ENCODE measurements around the gene ITGAD. TPM values are rescaled to one million over a fixed set of nuclear protein-coding genes. Genes with fewer than 3 reads are reported as not detected.

The ITGAD gene
- total RNA-seq, 4 donors from 2014 or later, result not detected

DNA sequence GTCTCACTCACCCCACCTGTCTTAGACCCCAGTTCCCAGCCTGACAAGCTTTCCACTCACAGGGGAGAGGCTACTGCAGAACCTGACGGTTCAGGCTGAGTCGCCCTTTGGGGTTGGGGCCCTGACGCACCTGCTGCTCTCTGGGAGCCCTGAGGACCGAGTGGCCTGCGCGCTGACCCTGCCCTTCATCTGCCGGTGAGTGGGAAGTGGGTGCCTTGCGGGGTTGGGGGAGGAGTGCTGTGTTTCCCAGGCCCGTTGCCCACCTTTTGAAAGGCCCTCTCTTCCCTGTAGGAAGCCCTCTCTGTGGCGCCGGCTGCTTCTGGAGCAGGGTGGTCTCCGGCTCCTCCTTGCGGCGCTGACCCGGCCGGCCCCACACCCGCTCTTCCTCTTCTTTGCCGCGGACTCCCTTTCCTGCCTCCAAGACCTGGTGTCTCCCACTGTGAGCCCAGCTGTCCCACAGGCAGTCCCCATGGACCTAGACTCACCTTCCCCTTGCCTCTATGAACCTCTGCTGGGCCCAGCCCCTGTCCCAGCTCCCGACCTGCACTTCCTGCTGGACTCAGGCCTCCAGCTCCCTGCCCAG, 72.7 kb downstream of the ITGAD start:
- DNase-seq (ENCODE audit: low spot score in 2 of 2), result no peak
- TF ChIP-seq, protein P1, sequence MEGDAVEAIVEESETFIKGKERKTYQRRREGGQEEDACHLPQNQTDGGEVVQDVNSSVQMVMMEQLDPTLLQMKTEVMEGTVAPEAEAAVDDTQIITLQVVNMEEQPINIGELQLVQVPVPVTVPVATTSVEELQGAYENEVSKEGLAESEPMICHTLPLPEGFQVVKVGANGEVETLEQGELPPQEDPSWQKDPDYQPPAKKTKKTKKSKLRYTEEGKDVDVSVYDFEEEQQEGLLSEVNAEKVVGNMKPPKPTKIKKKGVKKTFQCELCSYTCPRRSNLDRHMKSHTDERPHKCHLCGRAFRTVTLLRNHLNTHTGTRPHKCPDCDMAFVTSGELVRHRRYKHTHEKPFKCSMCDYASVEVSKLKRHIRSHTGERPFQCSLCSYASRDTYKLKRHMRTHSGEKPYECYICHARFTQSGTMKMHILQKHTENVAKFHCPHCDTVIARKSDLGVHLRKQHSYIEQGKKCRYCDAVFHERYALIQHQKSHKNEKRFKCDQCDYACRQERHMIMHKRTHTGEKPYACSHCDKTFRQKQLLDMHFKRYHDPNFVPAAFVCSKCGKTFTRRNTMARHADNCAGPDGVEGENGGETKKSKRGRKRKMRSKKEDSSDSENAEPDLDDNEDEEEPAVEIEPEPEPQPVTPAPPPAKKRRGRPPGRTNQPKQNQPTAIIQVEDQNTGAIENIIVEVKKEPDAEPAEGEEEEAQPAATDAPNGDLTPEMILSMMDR (IDR thresholded peaks at IDR 0.05), result no peak
- TF ChIP-seq POLR2AphosphoS5 (IDR thresholded peaks at IDR 0.05) (no peak), POLR2A (IDR thresholded peaks at IDR 0.05) (no peak)
- peaks cover 49% of the 10 kb centered on the region for H3K36me3 ChIP-seq

GRCh38 chr16:31466381-31466841, 73.3 kb downstream of the ITGAD start:
- DNase-seq (ENCODE audit: low spot score in 2 of 2), result no peak
- no peak overlapping the region for H3K4me3 ChIP-seq
- no peak for TF ChIP-seq POLR2AphosphoS5 (IDR thresholded peaks at IDR 0.05)
- no peak for TF ChIP-seq EP300 (IDR thresholded peaks at IDR 0.05)
- TF ChIP-seq, protein P1 (IDR thresholded peaks at IDR 0.05), result no peak
- TF ChIP-seq POLR2A (IDR thresholded peaks at IDR 0.05), result no peak
- H3K27me3 ChIP-seq, result no peaks in the 10 kb centered on the region
- H3K4me1 ChIP-seq, result peaks cover 8% of the 10 kb centered on the region
- no peaks in the 10 kb centered on the region for H3K9me3 ChIP-seq
- WGBS, result 95% methylated on average over 3 of the region's 18 CpGs
- H3K36me3 ChIP-seq, result peaks cover 49% of the 10 kb centered on the region
- no peak overlapping the region for H3K27ac ChIP-seq

More for the DNA sequence above, 72.7 kb downstream of the ITGAD start:
- Histone ChIP-seq H3K4me3 (no peak overlapping the region), H3K4me1 (peaks cover 8% of the 10 kb centered on the region), H3K9me3 (no peaks in the 10 kb centered on the region), H3K27me3 (no peaks in the 10 kb centered on the region), H3K27ac (no peak overlapping the region)
- WGBS, result 88% methylated on average over 20 of the region's 20 CpGs

DNA sequence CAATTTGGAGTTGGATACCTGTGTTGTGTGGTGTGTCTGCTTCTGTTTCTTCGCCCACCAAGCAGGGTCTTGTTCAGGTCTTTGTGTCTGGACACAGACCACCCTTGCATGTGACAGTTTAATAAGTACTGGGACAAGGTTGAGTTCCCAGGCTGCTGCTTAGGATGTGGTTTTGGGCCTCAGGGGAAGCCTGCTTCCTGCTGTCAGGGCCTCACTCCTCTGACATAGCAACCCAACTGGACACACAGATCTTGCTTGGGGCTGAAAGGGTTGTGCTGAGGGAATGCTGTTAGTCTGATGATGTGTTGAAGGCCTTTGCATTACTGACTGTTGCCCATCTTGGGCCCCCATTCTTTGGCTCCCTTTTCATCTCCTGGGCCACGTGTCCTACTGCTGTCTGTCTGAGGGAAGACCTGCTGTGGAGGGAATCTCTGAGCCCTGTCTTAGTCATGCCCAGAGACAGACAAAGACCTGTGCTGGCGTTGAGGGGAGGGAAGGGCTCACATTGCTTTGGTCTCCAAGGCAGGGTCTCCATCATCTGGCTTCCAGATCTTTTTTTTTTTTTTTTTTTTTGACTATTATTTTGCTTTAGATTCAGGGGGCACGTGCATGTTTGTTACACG, 74.1 kb downstream of the ITGAD start:
- WGBS, result 72% methylated on average over 5 of the region's 5 CpGs

DNA sequence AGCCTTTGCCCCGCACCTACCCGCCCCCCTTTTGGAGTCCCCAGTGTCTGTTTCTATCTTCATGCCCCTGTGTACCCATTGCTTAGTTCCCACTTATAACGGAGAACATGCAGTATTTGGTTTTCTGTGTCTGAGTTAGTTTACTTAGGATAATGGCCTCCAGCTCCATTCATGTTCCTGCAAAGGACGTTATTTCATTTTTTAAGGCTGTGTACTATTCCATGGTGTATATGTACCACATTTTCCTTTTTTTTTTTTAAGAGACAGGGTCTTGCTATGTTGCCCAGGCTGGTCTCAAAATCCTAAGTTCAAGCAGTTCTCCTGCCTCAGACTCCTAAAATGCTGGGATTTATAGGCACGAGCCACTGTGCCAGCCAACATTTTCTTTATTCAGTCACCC, 74.7 kb downstream of the ITGAD start:
- no peaks in the 10 kb centered on the region for H3K9me3 ChIP-seq
- no peak overlapping the region for H3K4me3 ChIP-seq
- 91% methylated on average over 5 of the region's 5 CpGs for WGBS
- TF ChIP-seq EP300 (IDR thresholded peaks at IDR 0.05) (no peak), POLR2A (IDR thresholded peaks at IDR 0.05) (no peak), POLR2AphosphoS5 (IDR thresholded peaks at IDR 0.05) (no peak)
- TF ChIP-seq, protein P1 (IDR thresholded peaks at IDR 0.05), result no peak
- H3K4me1 ChIP-seq, result peaks cover 22% of the 10 kb centered on the region
- H3K27me3 ChIP-seq, result no peaks in the 10 kb centered on the region
- peaks cover 40% of the 10 kb centered on the region for H3K36me3 ChIP-seq
- no peak for DNase-seq (ENCODE audit: low spot score in 2 of 2)
- no peak overlapping the region for H3K27ac ChIP-seq

More for the DNA sequence above, 74.1 kb downstream of the ITGAD start:
- no peak for TF ChIP-seq EP300 (IDR thresholded peaks at IDR 0.05)
- TF ChIP-seq, protein P1 (IDR thresholded peaks at IDR 0.05), result no peak
- TF ChIP-seq POLR2AphosphoS5 (IDR thresholded peaks at IDR 0.05), result no peak
- TF ChIP-seq POLR2A (IDR thresholded peaks at IDR 0.05), result no peak
- no peak for DNase-seq (ENCODE audit: low spot score in 2 of 2)
- H3K27me3 ChIP-seq, result no peaks in the 10 kb centered on the region
- no peak overlapping the region for H3K4me3 ChIP-seq
- peaks cover 45% of the 10 kb centered on the region for H3K36me3 ChIP-seq
- H3K9me3 ChIP-seq, result no peaks in the 10 kb centered on the region
- peaks cover 16% of the 10 kb centered on the region for H3K4me1 ChIP-seq
- no peak overlapping the region for H3K27ac ChIP-seq

DNA sequence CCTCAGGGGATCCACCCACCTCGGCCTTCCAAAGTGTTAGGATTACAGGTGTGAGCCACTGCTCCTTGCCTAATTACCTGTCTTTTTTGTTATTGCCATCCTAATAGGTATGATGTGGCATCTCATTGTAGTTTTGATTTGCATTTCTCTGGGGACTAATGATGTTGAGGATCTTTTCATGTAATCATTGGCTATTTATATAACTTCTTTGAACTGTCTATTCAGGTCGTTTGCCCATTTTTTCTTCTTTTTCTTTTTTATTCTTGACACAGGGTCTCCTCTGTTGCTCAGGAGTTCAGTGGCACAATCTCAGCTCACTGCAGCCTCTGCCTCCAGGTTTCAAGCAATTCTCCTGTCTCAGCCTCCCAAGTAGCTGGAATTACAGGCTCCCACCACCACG, 77.5 kb downstream of the ITGAD start:
- Histone ChIP-seq H3K4me3 (no peak overlapping the region), H3K27me3 (no peaks in the 10 kb centered on the region), H3K27ac (no peak overlapping the region), H3K36me3 (peaks cover 32% of the 10 kb centered on the region), H3K4me1 (peaks cover 38% of the 10 kb centered on the region), H3K9me3 (no peaks in the 10 kb centered on the region)
- DNase-seq (ENCODE audit: low spot score in 2 of 2), result no peak
- TF ChIP-seq, protein P1 (IDR thresholded peaks at IDR 0.05), result no peak
- TF ChIP-seq POLR2AphosphoS5 (IDR thresholded peaks at IDR 0.05) (no peak), EP300 (IDR thresholded peaks at IDR 0.05) (no peak), POLR2A (IDR thresholded peaks at IDR 0.05) (no peak)
- WGBS, result 78% methylated on average over 3 of the region's 3 CpGs

Data from suprapubic skin (tissue), 4 donors.